ENCODE measurements around the gene AKAP17A.

Gene AKAP17A, protein sequence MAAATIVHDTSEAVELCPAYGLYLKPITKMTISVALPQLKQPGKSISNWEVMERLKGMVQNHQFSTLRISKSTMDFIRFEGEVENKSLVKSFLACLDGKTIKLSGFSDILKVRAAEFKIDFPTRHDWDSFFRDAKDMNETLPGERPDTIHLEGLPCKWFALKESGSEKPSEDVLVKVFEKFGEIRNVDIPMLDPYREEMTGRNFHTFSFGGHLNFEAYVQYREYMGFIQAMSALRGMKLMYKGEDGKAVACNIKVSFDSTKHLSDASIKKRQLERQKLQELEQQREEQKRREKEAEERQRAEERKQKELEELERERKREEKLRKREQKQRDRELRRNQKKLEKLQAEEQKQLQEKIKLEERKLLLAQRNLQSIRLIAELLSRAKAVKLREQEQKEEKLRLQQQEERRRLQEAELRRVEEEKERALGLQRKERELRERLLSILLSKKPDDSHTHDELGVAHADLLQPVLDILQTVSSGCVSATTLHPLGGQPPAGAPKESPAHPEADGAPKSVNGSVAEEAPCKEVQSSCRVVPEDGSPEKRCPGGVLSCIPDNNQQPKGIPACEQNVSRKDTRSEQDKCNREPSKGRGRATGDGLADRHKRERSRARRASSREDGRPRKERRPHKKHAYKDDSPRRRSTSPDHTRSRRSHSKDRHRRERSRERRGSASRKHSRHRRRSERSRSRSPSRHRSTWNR

GRCh38 chrX:1591102-1591862 lies at the start of gene AKAP17A:
Gene AKAP17A, plus strand, starts transcription at chrX:1591604. Its CDS starts 1,859 bp downstream, at chrX:1593463.
- TF ChIP-seq, protein P1, sequence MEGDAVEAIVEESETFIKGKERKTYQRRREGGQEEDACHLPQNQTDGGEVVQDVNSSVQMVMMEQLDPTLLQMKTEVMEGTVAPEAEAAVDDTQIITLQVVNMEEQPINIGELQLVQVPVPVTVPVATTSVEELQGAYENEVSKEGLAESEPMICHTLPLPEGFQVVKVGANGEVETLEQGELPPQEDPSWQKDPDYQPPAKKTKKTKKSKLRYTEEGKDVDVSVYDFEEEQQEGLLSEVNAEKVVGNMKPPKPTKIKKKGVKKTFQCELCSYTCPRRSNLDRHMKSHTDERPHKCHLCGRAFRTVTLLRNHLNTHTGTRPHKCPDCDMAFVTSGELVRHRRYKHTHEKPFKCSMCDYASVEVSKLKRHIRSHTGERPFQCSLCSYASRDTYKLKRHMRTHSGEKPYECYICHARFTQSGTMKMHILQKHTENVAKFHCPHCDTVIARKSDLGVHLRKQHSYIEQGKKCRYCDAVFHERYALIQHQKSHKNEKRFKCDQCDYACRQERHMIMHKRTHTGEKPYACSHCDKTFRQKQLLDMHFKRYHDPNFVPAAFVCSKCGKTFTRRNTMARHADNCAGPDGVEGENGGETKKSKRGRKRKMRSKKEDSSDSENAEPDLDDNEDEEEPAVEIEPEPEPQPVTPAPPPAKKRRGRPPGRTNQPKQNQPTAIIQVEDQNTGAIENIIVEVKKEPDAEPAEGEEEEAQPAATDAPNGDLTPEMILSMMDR (IDR thresholded peaks at IDR 0.05; ENCODE audit: low read depth, low read length) = no peak; the same call in 1 of the 2 replicates
- DNase-seq (ENCODE audit: extremely low read depth, low read depth) = peak; percentile 84

DNA sequence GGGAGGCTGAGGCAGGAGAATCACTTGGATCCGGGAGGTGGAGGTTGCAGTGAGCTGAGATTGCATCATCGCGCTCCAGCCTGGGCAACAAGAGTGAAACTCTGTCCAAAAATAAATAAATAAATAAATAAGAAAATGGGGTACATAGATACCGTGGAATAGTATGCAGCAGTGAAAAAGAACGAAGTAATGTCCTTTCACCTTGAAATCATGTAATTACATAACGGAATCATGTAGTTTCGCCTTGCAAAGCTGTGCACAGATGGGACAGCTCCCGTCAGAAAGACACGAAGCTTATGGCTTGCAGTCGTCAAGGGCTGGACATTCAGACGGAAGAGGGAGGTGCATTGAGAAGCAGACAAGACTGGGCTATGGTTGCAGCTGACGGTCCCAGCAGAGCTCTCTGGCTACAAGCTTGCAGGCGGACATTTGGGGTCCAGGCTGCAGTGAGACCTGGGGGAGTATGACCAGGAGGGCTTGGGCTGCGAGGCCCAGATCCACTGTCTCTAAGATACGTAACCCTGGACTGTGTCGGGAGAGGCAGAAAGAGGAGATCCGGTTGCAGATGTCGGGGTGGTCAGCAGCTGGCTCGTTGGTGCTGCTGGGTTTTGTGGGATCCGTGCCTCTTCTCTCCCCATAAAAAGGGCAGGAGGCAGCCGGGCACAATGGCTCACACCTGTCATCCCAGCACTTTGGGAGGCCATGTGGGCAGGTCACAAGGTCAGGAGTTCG lies 48.2 kb upstream of the AKAP17A start:
- TF ChIP-seq, protein P1 (IDR thresholded peaks at IDR 0.05; ENCODE audit: low read depth, low read length) = no peak
- DNase-seq (ENCODE audit: extremely low read depth, low read depth) = no peak

DNA sequence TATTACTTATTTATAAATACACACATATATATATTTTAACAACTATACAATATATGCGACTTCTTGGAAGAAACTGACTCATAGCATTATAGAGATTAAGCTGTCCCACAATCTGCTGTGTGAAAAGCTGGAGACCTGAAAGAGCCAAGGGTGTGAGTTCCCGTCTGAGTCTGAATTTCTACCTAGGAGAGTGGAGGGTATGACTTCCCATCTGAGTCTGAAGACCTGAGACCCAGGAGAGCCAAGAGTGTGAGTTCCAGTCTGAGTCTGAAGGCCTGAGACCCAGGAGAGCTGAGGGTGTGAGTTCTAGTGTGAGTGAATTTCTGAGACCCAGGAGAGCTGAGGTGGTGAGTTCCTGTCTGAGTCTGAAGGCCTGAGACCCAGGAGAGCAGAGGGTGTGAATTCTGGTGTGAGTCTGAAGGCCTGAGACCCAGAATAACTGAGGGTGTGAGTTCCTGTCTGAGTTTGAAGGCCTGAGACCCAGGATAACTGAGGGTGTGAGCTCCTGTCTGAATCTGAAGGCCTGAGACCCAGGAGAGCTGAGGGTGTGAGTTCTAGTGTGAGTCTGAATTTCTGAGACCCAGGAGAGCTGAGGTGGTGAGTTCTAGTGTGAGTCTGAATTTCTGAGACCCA lies 45.5 kb upstream of the AKAP17A start:
- DNase-seq (ENCODE audit: extremely low read depth, low read depth) = no peak
- TF ChIP-seq, protein P1 (IDR thresholded peaks at IDR 0.05; ENCODE audit: low read depth, low read length) = no peak

GRCh38 chrX:1546691-1547251 lies 44.6 kb upstream of the AKAP17A start:
- no peak for DNase-seq (ENCODE audit: extremely low read depth, low read depth)
- TF ChIP-seq, protein P1 (IDR thresholded peaks at IDR 0.05; ENCODE audit: low read depth, low read length) = no peak

DNA sequence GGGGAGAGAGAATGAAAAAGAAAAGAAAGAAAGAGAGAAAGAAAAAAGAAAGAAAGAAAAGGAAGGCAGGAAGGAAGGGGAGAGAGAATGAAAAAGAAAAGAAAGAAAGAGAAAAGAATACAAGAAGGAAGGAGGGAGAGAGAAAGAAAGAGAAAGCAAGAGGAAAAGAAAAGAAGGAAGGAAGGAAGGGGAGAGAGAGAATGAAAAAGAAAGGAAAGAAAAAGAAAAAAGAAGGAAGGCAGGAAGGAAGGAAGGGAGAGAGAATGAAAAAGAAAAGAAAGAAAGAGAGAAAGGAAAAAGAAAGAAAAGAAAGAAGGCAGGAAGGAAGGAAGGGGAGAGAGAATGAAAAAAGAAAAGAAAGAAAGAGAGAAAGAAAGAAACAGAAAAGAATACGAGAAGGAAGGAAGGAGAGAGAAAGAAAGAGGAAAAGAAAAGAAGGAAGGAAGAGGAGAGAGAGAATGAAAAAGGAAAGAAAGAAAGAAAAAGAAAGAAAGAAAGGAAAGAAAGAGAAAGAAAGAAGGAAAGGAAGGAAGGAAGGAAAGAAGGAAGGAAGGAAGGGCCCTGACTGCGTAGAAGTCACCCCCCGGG lies 39.4 kb upstream of the AKAP17A start:
- TF ChIP-seq, protein P1 (IDR thresholded peaks at IDR 0.05; ENCODE audit: low read depth, low read length) = no peak
- no peak for DNase-seq (ENCODE audit: extremely low read depth, low read depth)
